RPMI7951 (cell line): Measurements from ENCODE around the gene NEBL. TPM values are rescaled to one million over a fixed set of nuclear protein-coding genes. Genes with fewer than 3 reads are reported as not detected.
"Not testable (repeated sequence)": the region's sequence is repeated elsewhere in the genome, so short reads cannot be mapped to it uniquely, and the experiment has no call there.

Experiments
- DNase-seq: peaks from one replicate; pipeline ENCODE4 v3.0.0-alpha.2; 2012; ENCODE audit warnings: low read depth
- total RNA-seq: library from RNA; depleted of rRNA; stranded (reverse); fragments of >200 nt; shearing (Covaris generic); gene quantifications from 2 replicates; pipeline ENCODE4 v1.2.3, GENCODE V29; 2014; rRNA removed

Gene NEBL
- under 0.01 TPM in 1 of 2 replicates, not detected in the other for total RNA-seq

- no peak for DNase-seq
These were observed at the start of gene NEBL for GRCh38 chr10:20897146-20897825. NEBL (minus strand) TSS chr10:20897311; CDS start chr10:20897205, 106 bp downstream.

DNA sequence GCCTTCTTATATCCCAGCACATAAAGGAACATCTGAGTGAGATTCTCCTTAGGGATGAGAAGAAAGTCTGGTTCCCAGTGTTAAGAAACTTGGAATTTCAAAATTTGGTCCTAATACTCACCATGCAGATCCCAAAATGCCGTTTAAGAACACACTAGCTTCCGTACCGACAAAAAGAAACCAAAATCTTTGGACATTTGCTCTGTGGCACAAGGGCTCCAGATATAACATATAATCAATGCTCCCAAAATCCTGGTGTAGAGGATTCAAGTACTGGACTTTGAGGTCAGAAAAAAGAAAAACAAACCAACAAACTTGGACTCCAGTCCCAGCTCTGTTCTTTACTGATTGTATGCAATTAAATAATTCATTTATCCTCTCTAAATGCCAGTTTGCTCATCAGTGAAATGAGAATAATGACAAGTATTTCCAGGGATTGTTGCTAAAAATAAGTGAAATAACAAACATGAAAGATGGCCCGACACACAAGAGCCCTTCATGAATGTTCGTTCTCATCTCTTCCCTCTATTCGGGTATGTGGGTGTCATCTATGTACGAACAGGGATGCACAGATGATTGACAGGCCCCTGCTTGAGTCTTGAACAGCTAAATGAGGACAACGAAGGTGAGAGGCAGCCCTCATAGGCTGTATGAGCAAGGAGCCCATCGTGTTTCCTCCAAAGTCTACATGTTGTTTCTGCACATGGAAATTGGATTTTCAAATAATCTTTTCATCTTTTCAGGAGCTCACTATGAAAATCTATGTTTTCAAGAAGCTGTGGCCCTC, 48.6 kb upstream of the NEBL start:
- no peak for DNase-seq

DNA sequence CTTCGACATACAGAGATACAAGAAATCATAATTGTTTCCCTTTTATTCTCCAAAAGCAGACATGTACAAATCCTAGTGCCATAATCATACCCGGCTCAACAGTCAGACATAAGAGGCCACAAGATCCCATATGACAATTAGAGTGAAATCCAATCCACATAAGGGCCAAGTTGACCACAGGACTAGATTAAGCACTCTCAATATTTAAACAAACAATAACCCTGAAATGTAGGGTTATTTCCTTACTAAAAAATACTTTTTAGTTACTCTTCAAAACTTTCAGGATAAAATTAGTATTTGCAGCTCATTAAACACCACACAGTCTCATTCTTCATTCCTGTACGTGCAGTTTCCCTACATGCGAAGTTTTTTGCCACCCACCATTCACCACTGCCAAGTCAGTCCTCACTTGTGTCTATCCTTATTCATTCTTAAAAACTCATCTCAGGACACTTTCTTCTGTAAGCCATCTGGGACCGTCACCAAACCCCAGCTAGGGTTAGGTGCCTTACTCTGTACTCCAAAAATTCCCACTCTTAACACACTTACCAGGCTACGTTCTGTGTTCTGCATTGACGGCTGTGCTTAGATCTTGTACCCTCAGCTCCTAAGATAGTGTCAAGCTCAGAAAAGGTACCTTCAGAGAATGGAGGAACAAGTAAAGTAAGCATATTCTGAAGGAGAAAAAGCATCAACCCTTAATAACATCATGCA, 47.8 kb upstream of the NEBL start:
- DNase-seq = no peak

GRCh38 chr10:20939414-20939813, 42.3 kb upstream of the NEBL start:
- DNase-seq = not testable (repeated sequence)

DNA sequence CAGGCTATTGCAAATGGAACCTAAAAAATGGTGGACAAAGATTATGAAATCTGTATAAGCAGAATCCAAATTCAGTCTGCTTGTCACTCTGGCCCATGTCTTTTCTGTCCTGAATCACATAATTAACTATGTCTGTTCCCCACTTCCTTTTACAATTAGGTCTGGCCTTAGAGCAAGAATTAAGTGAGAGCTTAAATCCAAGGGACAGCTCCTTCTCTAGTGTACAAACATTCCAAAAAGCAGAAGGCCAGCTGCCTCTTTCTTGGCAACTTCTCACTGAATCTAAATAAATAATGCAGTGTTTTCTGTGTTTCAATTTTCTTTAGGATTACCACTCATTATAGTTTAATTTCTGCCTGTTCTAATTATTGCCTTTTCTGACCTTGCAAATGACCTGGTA, 39.3 kb upstream of the NEBL start:
- DNase-seq = no peak

GRCh38 chr10:20935931-20936330, 38.8 kb upstream of the NEBL start:
- DNase-seq = no peak

DNA sequence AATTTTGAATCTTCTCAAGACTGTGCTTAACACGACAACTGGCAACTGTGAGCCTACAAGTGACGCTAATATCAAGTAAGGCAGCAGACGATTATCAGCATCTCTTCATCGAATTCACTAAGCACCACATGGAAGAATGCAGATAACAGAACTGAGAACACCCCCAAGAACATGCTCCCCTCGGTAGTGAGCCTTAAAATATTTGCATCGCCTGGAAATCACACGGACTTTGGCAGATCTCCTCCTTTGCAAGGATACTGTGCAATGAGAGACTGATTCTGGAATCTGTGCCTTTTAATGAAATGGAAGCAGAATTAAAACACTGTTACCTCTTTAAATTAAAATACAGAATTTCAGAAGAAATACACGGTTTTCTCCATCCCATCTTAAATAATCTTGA, 38.2 kb upstream of the NEBL start:
- DNase-seq = no peak

- DNase-seq = no peak
These were observed 36.6 kb upstream of the NEBL start for GRCh38 chr10:20933705-20934104.

DNA sequence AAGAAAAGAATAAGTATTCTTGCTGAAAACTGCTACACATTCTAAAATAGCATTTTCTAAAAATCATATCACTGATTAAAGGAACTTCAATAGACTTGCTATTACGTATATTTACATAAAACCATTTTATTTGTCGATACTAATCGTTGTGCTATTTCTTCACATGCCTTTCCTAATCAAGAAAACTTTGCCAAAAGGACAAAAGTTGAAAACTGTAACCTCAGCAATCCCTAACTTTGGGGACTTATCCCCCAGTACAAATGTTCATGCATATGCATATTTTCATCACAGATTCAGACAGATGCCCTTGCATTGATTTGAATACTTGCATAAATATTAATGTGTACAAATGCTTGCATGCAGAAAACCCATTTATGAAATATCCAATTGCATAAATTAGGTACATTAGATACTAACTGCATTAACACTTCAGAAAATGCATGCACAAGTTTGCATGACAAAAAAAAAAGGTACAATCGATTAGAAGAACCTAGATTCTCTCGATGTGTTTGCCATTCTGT, 35.6 kb upstream of the NEBL start:
- no peak for DNase-seq

DNA sequence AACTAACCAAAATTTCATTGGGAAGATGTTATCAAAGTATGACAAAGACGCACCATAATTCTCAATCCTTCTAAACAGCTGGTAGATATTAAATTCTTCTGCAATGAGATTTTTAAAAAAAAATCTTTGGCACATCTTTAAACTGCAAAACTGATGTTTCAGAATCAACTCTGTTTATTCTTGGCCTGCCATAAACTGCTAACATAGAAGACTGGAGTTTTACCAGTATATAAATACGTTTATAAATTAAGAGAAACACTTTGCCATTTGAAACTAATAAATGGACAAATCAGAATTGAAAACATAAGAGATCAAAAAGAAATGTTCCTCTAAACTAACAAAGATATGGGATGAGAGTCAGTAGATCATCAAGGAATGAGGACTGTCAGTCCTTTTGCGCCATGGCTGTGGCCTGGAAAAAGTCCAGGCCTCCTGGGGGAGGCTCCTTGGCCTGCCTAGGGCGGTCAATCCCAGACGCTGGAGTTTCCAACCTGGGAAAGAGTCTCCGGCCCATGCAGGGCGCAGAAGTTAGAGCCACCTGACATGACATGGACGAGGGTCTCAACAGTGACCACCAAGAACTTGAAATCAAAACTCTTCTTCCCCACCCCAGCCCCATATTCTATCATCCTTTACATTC, 34.2 kb upstream of the NEBL start:
- DNase-seq = no peak

- DNase-seq = no peak
These were observed 30.3 kb upstream of the NEBL start for GRCh38 chr10:20927456-20927855.

- DNase-seq = no peak
These were observed 25.3 kb upstream of the NEBL start for GRCh38 chr10:20922451-20922850.

DNA sequence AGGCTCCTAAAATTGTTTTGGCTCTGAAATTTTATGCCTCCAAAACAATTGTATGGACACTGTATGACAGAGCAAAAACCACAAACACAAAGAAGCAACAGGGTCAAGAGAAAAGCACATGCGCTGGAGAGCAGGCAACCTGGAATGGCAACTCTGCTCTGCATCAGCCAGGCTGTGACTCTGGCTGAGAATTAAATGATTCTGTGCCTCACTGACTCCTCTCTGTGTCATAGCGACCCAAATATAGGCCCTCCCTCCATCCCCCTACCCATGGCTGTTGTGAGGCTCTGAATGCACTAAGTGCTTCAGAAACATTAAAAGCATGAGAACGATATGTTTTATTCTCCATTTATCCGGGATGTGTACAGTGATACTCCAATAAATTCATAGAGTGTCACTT, 24.9 kb upstream of the NEBL start:
- no peak for DNase-seq

GRCh38 chr10:20920061-20920460, 22.9 kb upstream of the NEBL start:
- DNase-seq = no peak

DNA sequence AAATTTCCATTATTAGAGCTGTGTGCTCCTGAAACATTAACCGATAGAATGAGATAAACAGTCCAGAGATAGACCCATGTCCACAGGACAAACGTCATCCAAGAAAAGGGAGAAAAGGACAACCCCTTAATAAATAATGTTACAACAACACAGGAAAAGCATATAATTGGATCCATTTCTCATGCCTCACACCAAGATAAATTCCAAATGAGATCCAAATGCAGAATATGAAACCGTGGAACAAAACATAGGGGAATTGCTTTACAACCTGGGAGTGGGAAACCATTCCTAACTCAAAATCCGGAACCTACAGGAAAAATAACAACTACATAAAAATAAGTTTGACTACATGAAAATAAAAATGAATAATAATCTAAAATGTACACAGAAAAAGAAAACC, 22.4 kb upstream of the NEBL start:
- DNase-seq = no peak

DNA sequence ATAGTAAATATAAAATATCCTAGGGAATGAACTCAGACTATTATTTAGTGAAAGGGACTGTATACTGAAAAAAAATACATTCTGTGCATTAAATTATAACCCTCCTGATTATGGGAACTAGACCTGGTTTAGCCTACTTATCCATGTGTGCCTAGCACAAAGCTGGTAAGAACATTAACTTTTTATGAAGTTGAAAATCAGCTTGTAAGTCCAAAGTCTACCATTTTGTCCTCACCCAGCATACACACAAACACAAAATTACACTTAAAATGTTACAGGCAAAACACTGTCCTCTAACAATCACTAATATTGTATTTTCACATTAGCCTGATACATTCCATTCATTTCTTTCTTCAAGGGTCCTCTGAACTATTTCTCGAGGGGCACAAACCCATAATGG, 19.9 kb upstream of the NEBL start:
- no peak for DNase-seq

- no peak for DNase-seq
These were observed 15.9 kb upstream of the NEBL start for GRCh38 chr10:20912969-20913368.

DNA sequence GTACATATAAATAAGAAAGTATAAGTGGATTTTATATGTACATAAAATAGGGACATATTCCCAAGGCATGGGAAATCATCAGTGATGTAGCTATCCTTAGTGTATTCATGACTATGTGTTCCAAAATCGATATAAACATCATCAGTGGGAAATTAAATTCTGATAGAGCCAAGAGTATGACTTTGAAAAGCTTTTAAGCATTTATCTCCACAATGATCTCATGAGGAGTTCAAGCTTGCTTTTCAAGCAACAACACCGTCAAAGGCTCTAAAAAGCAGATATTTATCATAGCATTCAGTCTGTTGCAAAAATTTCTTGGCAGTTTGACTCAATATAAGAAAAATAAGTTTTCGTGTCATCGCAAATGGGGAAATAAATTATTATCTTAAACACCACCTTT, 14.5 kb upstream of the NEBL start:
- DNase-seq = no peak

- DNase-seq = no peak
These were observed 12.7 kb upstream of the NEBL start for GRCh38 chr10:20909801-20910200.

- no peak for DNase-seq
These were observed 11.3 kb upstream of the NEBL start for GRCh38 chr10:20908391-20908790.

GRCh38 chr10:20903635-20904390, 6.7 kb upstream of the NEBL start:
- DNase-seq = no peak
